GM10248 (cell line): ENCODE results near the gene GOPC.

Experiments used
- CTCF ChIA-PET: fragments of 300-600 bp; sonication (Branson Sonifier 250); formaldehyde crosslinking; extraction: SDS; loops from one replicate; lab custom pipeline; 2021; ENCODE audit warnings: antibody characterized with exemption; lab: Yijun Ruan, JAX
- POLR2A ChIA-PET: fragments of 350-650 bp; sonication (Branson Sonifier 250); formaldehyde crosslinking; extraction: SDS; loops from one replicate; lab custom pipeline; 2020; ENCODE audit warnings: antibody characterized with exemption; lab: Yijun Ruan, JAX
- DNase-seq: peaks from one replicate; pipeline ENCODE4 v3.0.0; 2012; ENCODE audit errors: extremely low spot score
- CTCF ChIP-seq: IDR thresholded peaks from 2 replicates; pipeline ENCODE4 v1.5.1; 2012; ENCODE audit warnings: mild to moderate bottlenecking, low read depth; ENCODE audit errors: extremely low read depth, missing control alignments, control extremely low read depth

GOPC gene

GRCh38 chr6:117613920-117614560, 11.7 kb upstream of the GOPC start:
- CTCF ChIA-PET: interaction anchor here (1.3 to 3.4 kb wide), 2 partner anchors 9 to 17 kb away, joined by 3 to 15 read pairs; no protein-coding TSS in a partner anchor
- no peak for TF ChIP-seq CTCF
- POLR2A ChIA-PET: interaction anchor here (0.7 kb wide), 1 partner anchor 235 kb away, joined by 4 read pairs; no protein-coding TSS in a partner anchor
- DNase-seq: no peak

- POLR2A ChIA-PET: interaction anchor here (0.6 kb wide), 1 partner anchor 121 kb away, joined by 3 read pairs; no protein-coding TSS in a partner anchor
- peak; percentile 26 for DNase-seq
- CTCF ChIA-PET: interaction anchor here (1.6 to 5.2 kb wide), 2 partner anchors 23 to 158 kb away, joined by 5 to 58 read pairs; no protein-coding TSS in a partner anchor
Observed at GRCh38 chr6:117607511-117607910, 5.2 kb upstream of the GOPC start.

GRCh38 chr6:117605169-117605826, 3.0 kb upstream of the GOPC start:
- peak; percentile 60 for TF ChIP-seq CTCF
- ChIA-PET CTCF (interaction anchor here (0.6 to 5.2 kb wide), 29 partner anchors 9 to 260 kb away, joined by 3 to 58 read pairs (median 4); no protein-coding TSS in a partner anchor), POLR2A (no interaction called here)
- DNase-seq: peak; percentile 60

More at GRCh38 chr6:117607511-117607910, 5.2 kb upstream of the GOPC start:
- no peak for TF ChIP-seq CTCF

- no peak for DNase-seq
- CTCF ChIA-PET: interaction anchor here (0.7 to 5.2 kb wide), 20 partner anchors 10 to 259 kb away, joined by 3 to 58 read pairs (median 5); no protein-coding TSS in a partner anchor
- TF ChIP-seq CTCF: no peak
- POLR2A ChIA-PET: no interaction called here
Observed at GRCh38 chr6:117603821-117604220, 1.5 kb upstream of the GOPC start.

GRCh38 chr6:117602899-117603588, 733 bp upstream of the GOPC start:
- no peak for TF ChIP-seq CTCF
- CTCF ChIA-PET: interaction anchor here (1.0 to 5.2 kb wide), 12 partner anchors 9 to 172 kb away, joined by 3 to 58 read pairs (median 8); no protein-coding TSS in a partner anchor
- POLR2A ChIA-PET: interaction anchor here (0.5 to 0.6 kb wide), 3 partner anchors 17 to 79 kb away, joined by 3 read pairs; no protein-coding TSS in a partner anchor
- no peak for DNase-seq

- POLR2A ChIA-PET: no interaction called here
- no peak for TF ChIP-seq CTCF
- DNase-seq: no peak
- CTCF ChIA-PET: interaction anchor here (0.6 to 2.0 kb wide), 8 partner anchors 9 to 174 kb away, joined by 3 to 8 read pairs (median 3); no protein-coding TSS in a partner anchor
Observed at GRCh38 chr6:117601811-117602150, 530 bp downstream of the GOPC start.
